ENCODE data around the gene ZNF483.

Gene ZNF483

DNA sequence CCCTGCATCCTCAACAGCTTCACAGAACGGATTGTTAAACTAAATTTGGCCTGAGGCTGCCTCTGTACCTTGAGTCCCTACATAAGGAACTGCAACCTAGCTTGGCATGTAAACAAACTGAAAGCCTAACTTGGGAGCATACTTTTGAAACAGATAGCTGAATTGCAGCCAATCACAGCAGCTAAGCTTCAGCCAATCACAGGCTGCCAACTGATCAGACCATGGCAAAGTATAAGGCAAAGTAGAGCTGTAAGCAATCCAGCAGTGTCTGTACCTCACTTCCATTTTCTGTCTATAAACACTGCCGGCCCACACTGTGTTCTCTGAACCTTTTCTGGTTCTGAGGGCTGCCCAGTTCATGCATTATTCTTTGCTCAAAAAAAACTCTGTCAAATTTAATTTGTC, 8.9 kb upstream of the ZNF483 start:
- TF ChIP-seq, protein P1, sequence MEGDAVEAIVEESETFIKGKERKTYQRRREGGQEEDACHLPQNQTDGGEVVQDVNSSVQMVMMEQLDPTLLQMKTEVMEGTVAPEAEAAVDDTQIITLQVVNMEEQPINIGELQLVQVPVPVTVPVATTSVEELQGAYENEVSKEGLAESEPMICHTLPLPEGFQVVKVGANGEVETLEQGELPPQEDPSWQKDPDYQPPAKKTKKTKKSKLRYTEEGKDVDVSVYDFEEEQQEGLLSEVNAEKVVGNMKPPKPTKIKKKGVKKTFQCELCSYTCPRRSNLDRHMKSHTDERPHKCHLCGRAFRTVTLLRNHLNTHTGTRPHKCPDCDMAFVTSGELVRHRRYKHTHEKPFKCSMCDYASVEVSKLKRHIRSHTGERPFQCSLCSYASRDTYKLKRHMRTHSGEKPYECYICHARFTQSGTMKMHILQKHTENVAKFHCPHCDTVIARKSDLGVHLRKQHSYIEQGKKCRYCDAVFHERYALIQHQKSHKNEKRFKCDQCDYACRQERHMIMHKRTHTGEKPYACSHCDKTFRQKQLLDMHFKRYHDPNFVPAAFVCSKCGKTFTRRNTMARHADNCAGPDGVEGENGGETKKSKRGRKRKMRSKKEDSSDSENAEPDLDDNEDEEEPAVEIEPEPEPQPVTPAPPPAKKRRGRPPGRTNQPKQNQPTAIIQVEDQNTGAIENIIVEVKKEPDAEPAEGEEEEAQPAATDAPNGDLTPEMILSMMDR (IDR thresholded peaks at IDR 0.05; ENCODE audit: low read depth, low read length): no peak
- TF ChIP-seq EZH2phosphoT487 (IDR thresholded peaks at IDR 0.05; ENCODE audit: low read depth): no peak
- no peaks in the 10 kb centered on the region for H3K27me3 ChIP-seq (ENCODE audit: low read depth, low read length)
- no peaks in the 10 kb centered on the region for H3K4me1 ChIP-seq (ENCODE audit: low read length)
- H3K27ac ChIP-seq (ENCODE audit: low read length): no peak overlapping the region
- H3K9ac ChIP-seq (ENCODE audit: low read length): no peak overlapping the region
- H3K79me2 ChIP-seq (ENCODE audit: low read length): no peaks in the 10 kb centered on the region
- no peaks in the 10 kb centered on the region for H3K9me3 ChIP-seq (ENCODE audit: insufficient read depth, low read length)
- no peaks in the 10 kb centered on the region for H4K20me1 ChIP-seq (ENCODE audit: insufficient read depth, low read length)
- no peak overlapping the region for H3K4me2 ChIP-seq (ENCODE audit: low read length)
- H2AFZ ChIP-seq (ENCODE audit: low read depth, low read length): 0 out of 2 replicates have a peak overlapping the region, but pooled peaks have one; percentile 55
- no peaks in the 10 kb centered on the region for H3K36me3 ChIP-seq (replicated peaks; ENCODE audit: low read depth, low read length)
- H3K4me3 ChIP-seq (ENCODE audit: low read length): no peak overlapping the region

DNA sequence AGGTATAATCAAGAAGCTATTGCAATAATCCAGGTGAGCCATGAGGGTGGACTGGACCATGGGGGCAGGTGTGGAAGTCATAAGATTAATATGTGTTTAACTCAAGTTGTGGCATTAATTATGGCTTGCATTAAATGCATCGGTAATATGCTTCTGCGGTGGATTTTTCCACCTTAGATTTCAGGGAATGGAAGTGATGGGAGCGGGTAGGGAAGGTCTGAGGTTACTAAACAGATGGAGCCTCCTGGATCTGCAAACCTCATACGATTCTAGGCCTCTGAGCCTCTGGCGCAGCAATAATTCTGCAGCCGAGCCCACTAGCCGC, 286 bp upstream of the ZNF483 start:
- H3K27me3 ChIP-seq (ENCODE audit: low read depth, low read length): no peaks in the 10 kb centered on the region
- 0 out of 2 replicates have a peak, but pooled peaks cover 3% of the 10 kb centered on the region for H3K4me1 ChIP-seq (ENCODE audit: low read length)
- peak overlapping the region; percentile 55; the same call in 1 of the 2 replicates for H3K9ac ChIP-seq (ENCODE audit: low read length)
- no peak overlapping the region for H3K27ac ChIP-seq (ENCODE audit: low read length)
- H3K79me2 ChIP-seq (ENCODE audit: low read length): no peaks in the 10 kb centered on the region
- peak overlapping the region; percentile 81 for H2AFZ ChIP-seq (ENCODE audit: low read depth, low read length)
- TF ChIP-seq, protein P1 (IDR thresholded peaks at IDR 0.05; ENCODE audit: low read depth, low read length): no peak
- TF ChIP-seq EZH2phosphoT487 (IDR thresholded peaks at IDR 0.05; ENCODE audit: low read depth): no peak
- H3K4me2 ChIP-seq (ENCODE audit: low read length): peak overlapping the region; percentile 93
- H3K36me3 ChIP-seq (replicated peaks; ENCODE audit: low read depth, low read length): no peaks in the 10 kb centered on the region
- no peaks in the 10 kb centered on the region for H3K9me3 ChIP-seq (ENCODE audit: insufficient read depth, low read length)
- H3K4me3 ChIP-seq (ENCODE audit: low read length): peak overlapping the region; percentile 89
- no peaks in the 10 kb centered on the region for H4K20me1 ChIP-seq (ENCODE audit: insufficient read depth, low read length)

DNA sequence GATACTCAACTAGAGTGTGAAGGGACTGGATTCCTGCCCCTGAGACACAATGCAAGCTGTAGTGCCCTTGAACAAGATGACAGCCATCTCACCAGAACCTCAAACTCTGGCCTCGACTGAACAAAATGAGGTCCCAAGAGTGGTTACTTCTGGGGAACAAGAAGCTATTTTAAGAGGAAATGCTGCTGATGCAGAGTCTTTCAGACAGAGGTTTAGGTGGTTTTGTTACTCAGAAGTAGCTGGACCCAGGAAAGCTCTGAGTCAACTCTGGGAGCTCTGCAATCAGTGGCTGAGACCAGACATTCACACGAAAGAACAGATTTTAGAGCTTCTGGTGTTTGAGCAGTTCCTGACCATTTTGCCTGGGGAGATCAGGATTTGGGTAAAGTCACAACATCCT, 2.4 kb downstream of the ZNF483 start:
- Histone ChIP-seq H2AFZ (ENCODE audit: low read depth, low read length) (no peak overlapping the region), H3K9ac (ENCODE audit: low read length) (no peak overlapping the region), H3K27ac (ENCODE audit: low read length) (no peak overlapping the region), H3K4me1 (ENCODE audit: low read length) (0 out of 2 replicates have a peak, but pooled peaks cover 3% of the 10 kb centered on the region), H3K4me2 (ENCODE audit: low read length) (no peak overlapping the region), H4K20me1 (ENCODE audit: insufficient read depth, low read length) (no peaks in the 10 kb centered on the region), H3K36me3 (replicated peaks; ENCODE audit: low read depth, low read length) (no peaks in the 10 kb centered on the region), H3K9me3 (ENCODE audit: insufficient read depth, low read length) (no peaks in the 10 kb centered on the region), H3K27me3 (ENCODE audit: low read depth, low read length) (no peaks in the 10 kb centered on the region), H3K79me2 (ENCODE audit: low read length) (no peaks in the 10 kb centered on the region), H3K4me3 (ENCODE audit: low read length) (no peak overlapping the region)
- TF ChIP-seq, protein P1 (IDR thresholded peaks at IDR 0.05; ENCODE audit: low read depth, low read length): no peak
- no peak for TF ChIP-seq EZH2phosphoT487 (IDR thresholded peaks at IDR 0.05; ENCODE audit: low read depth)

DNA sequence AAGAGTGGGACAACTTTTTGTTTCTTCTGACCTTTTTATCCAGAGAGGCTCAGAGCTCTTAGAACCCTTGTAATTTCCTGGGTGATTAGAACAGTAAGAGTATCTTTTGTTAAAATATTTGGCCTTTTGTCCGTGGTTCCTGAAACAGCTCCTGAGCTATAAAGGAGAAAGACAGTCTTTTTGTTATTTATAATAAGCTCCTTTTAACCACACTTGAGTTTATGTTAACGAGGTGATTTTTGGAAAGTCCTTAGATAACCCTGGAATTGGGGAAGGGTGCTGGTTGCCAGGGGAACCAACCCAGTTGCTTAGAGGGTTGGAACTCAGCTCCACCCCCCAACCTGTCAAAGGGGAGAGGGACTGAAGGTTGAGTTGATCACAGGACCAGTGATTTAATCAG, 4.8 kb downstream of the ZNF483 start:
- Histone ChIP-seq H3K27me3 (ENCODE audit: low read depth, low read length) (no peaks in the 10 kb centered on the region), H3K9me3 (ENCODE audit: insufficient read depth, low read length) (0 out of 2 replicates have a peak, but pooled peaks cover 4% of the 10 kb centered on the region), H3K4me3 (ENCODE audit: low read length) (no peak overlapping the region), H4K20me1 (ENCODE audit: insufficient read depth, low read length) (no peaks in the 10 kb centered on the region), H3K9ac (ENCODE audit: low read length) (no peak overlapping the region), H3K27ac (ENCODE audit: low read length) (no peak overlapping the region), H3K79me2 (ENCODE audit: low read length) (no peaks in the 10 kb centered on the region), H3K4me1 (ENCODE audit: low read length) (0 out of 2 replicates have a peak, but pooled peaks cover 3% of the 10 kb centered on the region), H3K36me3 (replicated peaks; ENCODE audit: low read depth, low read length) (peaks cover 3% of the 10 kb centered on the region), H2AFZ (ENCODE audit: low read depth, low read length) (no peak overlapping the region), H3K4me2 (ENCODE audit: low read length) (no peak overlapping the region)
- no peak for TF ChIP-seq EZH2phosphoT487 (IDR thresholded peaks at IDR 0.05; ENCODE audit: low read depth)
- TF ChIP-seq, protein P1 (IDR thresholded peaks at IDR 0.05; ENCODE audit: low read depth, low read length): no peak
